ENCODE data around the gene ARL8A.

DNA sequence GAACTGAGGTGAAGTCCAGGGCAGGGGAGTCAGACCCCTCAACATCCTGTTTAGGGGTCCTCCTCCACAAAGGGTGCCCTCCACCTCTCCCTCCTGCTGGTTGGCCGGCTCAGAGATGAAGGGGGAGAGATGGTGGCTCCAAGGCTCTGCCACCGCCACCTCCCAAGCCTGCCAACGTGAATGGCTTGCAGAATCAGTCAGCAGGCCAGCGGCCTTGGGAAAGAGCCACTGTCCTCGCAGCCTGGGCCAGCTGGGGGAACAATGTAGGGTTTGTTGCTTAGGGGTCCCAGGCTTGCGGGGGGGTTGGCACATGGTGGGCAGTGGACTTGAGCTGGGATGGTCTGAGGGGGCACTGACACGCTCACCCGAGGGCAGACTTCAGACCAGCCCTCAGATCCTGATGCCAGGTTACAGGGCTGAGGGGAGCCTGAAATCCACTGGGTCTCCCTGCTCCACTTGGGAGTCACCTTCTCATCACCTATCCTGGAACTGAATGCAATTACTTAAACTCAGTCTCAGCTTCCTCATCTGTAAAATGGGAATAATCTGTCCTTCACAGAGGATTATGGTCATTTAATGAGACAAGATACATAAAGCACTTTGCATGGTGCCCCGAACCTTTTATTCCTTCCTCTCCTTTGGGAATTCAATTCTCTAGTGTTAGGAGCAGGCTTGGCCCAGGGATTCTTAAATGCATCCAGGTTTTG is 13.6 kb downstream of the ARL8A start:
- no peak for TF ChIP-seq ZFP36 (IDR thresholded peaks at IDR 0.05; ENCODE audit: borderline replicate concordance, partially characterized antibody)
- TF ChIP-seq POLR2A (IDR thresholded peaks at IDR 0.05; ENCODE audit: low read length), result no peak
- TF ChIP-seq, protein P1, sequence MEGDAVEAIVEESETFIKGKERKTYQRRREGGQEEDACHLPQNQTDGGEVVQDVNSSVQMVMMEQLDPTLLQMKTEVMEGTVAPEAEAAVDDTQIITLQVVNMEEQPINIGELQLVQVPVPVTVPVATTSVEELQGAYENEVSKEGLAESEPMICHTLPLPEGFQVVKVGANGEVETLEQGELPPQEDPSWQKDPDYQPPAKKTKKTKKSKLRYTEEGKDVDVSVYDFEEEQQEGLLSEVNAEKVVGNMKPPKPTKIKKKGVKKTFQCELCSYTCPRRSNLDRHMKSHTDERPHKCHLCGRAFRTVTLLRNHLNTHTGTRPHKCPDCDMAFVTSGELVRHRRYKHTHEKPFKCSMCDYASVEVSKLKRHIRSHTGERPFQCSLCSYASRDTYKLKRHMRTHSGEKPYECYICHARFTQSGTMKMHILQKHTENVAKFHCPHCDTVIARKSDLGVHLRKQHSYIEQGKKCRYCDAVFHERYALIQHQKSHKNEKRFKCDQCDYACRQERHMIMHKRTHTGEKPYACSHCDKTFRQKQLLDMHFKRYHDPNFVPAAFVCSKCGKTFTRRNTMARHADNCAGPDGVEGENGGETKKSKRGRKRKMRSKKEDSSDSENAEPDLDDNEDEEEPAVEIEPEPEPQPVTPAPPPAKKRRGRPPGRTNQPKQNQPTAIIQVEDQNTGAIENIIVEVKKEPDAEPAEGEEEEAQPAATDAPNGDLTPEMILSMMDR (IDR thresholded peaks at IDR 0.05), result no peak
- TF ChIP-seq POLR2AphosphoS2 (conservative IDR thresholded peaks at IDR 0.05; ENCODE audit: low read length), result no peak

Measured in A549 (cell line).